ENCODE data around the gene INPP5A. TPM values are rescaled to one million over a fixed set of nuclear protein-coding genes. Genes with fewer than 3 reads are reported as not detected.
A peak's percentile ranks its signal among the peaks of the same experiment; 100 is the strongest.
"Not testable (repeated sequence)": the region's sequence is repeated elsewhere in the genome, so short reads cannot be mapped to it uniquely, and the experiment has no call there.

The INPP5A gene
- total and polyA plus RNA-seq, 4 donors, result 34.7 to 43.5 (median 41.2) TPM

DNA sequence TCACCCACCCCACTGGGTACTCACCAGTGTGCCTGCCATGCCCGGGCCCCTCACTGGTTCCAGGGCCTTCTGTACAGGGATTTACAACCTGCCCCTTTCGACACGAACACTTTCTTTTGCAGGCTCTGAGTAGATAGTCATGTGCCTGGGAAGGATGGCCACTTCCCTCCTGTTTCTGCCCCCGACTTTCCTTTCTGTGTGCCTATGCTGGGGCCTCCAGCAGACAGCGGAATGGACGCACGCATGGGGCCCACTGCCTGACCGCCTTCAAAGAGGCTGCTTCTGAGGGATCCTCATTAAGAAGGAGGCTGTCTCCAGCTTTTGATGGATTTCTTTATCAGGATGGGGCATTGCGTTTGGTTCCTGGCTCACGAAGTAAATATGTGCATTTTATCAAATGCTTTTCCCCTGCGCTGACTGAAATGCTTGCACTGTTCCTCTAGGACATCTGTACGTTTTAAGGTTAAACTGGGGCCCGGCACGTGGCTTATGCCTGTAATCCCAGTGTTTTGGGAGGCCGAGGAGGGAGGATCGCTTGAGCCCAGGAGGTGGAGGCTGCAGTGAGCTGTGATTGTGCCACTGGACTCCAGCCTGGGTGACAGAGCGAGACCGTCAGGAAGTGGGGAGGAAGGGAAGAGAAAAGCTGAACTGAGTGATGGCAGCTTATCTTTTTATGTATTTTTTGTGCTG is 277.7 kb downstream of the INPP5A start:
- H3K9me3 ChIP-seq (ENCODE audit: control insufficient read depth, insufficient read depth, low read length), result no peaks in the 10 kb centered on the region
- WGBS (ENCODE audit: insufficient coverage), result 75% methylated on average over 18 of the region's 18 CpGs
- no peaks in the 10 kb centered on the region for H3K4me1 ChIP-seq (ENCODE audit: control insufficient read depth, insufficient read depth, low read length)
- H3K4me3 ChIP-seq (ENCODE audit: low read depth, low read length), result no peak overlapping the region
- no peak for DNase-seq (ENCODE audit: low read depth in 4 of 6, low spot score in 6 of 6)
- peaks cover 12% of the 10 kb centered on the region for H3K36me3 ChIP-seq (ENCODE audit: control insufficient read depth, insufficient read depth, low read length)
- H3K27me3 ChIP-seq (ENCODE audit: control insufficient read depth, insufficient read depth, low read length), result no peaks in the 10 kb centered on the region
- no peak overlapping the region for H3K27ac ChIP-seq (ENCODE audit: low read depth, low read length)

DNA sequence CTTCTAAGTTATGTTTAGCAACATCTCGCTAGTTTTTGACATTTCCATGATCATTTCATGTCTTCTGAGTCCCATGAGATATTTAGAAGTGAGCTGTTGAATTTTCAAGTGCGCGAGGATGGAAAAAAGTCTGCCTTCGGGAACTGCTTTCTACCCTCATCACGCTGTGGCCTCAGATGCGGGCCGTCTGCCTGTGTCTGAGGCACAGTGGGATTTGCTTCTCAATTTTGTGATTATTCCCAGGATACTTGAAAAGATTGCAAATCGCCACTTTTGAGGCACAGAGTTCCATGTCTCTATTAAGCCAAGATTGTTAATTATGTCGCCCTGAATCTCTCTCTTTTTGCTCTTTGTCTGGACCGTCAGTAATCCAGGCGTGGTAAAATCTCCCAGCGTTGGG is 279.1 kb downstream of the INPP5A start:
- H3K36me3 ChIP-seq (ENCODE audit: control insufficient read depth, insufficient read depth, low read length), result peaks cover 7% of the 10 kb centered on the region
- no peak overlapping the region for H3K27ac ChIP-seq (ENCODE audit: low read depth, low read length)
- 72% methylated on average over 7 of the region's 12 CpGs for WGBS (ENCODE audit: insufficient coverage)
- peak in 1 of 6 donors; percentile 9 for DNase-seq (ENCODE audit: low read depth in 4 of 6, low spot score in 6 of 6)
- no peaks in the 10 kb centered on the region for H3K4me1 ChIP-seq (ENCODE audit: control insufficient read depth, insufficient read depth, low read length)
- no peaks in the 10 kb centered on the region for H3K27me3 ChIP-seq (ENCODE audit: control insufficient read depth, insufficient read depth, low read length)
- H3K4me3 ChIP-seq (ENCODE audit: low read depth, low read length), result no peak overlapping the region
- H3K9me3 ChIP-seq (ENCODE audit: control insufficient read depth, insufficient read depth, low read length), result no peaks in the 10 kb centered on the region

DNA sequence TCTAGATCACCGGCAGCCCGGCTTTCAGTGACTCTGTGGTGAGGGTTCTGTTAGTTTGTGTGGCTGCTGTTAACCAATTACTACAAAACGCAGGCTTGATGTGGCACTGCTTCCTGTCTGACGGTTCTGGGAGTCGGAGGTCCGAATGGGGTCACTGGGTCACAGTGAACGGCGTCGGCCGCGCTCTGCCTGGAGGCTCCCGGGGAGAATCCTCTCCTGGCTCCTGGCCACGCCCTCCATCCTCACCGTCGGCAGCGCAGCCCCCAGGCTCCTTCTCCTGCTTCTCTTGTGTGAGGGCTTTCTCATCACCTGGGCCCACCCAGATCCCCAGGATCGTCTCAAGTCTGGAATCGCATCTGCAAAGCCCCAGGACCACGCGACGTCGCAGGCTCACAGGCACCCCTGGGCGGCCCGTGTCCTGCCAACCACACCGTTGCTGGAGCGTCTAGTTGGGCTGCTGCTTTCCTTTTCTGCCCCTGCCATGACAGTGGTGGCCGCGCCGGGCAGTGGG is 280.2 kb downstream of the INPP5A start:
- Histone ChIP-seq H3K36me3 (ENCODE audit: control insufficient read depth, insufficient read depth, low read length) (peaks cover 7% of the 10 kb centered on the region), H3K4me3 (ENCODE audit: low read depth, low read length) (no peak overlapping the region), H3K27ac (ENCODE audit: low read depth, low read length) (no peak overlapping the region), H3K27me3 (ENCODE audit: control insufficient read depth, insufficient read depth, low read length) (no peaks in the 10 kb centered on the region), H3K9me3 (ENCODE audit: control insufficient read depth, insufficient read depth, low read length) (no peaks in the 10 kb centered on the region), H3K4me1 (ENCODE audit: control insufficient read depth, insufficient read depth, low read length) (no peaks in the 10 kb centered on the region)
- WGBS (ENCODE audit: insufficient coverage), result 89% methylated on average over 26 of the region's 29 CpGs
- DNase-seq (ENCODE audit: low read depth in 4 of 6, low spot score in 6 of 6), result no peak

DNA sequence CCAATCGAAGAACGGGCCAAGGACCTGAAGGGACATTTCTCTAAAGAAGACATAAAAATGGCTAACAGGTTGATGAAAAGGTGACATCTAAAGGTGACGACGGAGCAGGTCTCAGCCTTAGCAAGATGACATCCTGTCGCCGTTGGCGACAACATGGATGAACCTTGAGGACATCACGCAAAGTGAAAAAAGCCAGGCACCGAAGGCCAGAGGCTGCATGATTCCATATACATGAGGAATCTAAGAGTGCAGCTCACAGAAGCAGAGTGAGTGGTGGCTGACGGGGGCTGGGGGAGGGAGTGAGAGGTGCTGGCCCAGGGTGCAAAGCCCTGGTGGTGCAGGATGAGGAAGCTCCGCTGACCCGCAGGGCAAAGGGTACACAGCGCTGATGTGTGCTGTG is 282.5 kb downstream of the INPP5A start:
- Histone ChIP-seq H3K9me3 (ENCODE audit: control insufficient read depth, insufficient read depth, low read length) (no peaks in the 10 kb centered on the region), H3K4me1 (ENCODE audit: control insufficient read depth, insufficient read depth, low read length) (no peaks in the 10 kb centered on the region), H3K4me3 (ENCODE audit: low read depth, low read length) (no peak overlapping the region), H3K36me3 (ENCODE audit: control insufficient read depth, insufficient read depth, low read length) (peaks cover 4% of the 10 kb centered on the region), H3K27ac (ENCODE audit: low read depth, low read length) (no peak overlapping the region), H3K27me3 (ENCODE audit: control insufficient read depth, insufficient read depth, low read length) (no peaks in the 10 kb centered on the region)
- no peak for DNase-seq (ENCODE audit: low read depth in 4 of 6, low spot score in 6 of 6)
- WGBS (ENCODE audit: insufficient coverage), result 88% methylated on average over 11 of the region's 13 CpGs

DNA sequence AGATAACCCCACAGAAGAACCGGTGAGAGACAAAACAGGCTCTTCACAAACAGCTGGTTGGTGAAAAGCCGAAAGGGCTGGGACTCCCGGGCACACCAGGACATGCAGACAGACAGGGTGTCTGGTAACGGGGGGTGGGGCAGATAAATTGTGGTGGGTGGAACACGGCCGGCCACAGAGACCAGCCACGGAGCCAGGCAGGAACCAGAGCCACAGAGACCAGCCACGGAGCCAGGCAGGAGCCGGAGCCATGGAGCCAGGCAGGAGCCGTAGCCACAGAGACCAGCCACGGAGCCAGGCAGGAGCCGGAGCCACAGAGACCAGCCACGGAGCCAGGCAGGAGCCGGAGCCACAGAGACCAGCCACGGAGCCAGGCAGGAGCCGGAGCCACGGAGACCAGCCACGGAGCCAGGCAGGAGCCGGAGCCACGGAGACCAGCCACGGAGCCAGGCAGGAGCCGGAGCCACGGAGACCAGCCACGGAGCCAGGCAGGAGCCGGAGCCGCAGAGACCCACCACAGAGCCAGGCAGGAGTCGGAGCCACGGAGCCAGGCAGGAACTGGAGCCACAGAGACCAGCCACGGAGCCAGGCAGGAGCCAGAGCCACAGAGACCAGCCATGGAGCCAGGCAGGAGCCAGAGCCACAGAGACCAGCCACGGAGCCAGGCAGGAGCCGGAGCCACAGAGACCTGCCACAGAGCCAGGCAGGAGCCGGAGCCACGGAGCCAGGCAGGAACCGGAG is 288.4 kb downstream of the INPP5A start:
- DNase-seq (ENCODE audit: low read depth in 4 of 6, low spot score in 6 of 6), result not testable (repeated sequence)
- WGBS (ENCODE audit: insufficient coverage), result 95% methylated on average over 34 of the region's 34 CpGs

DNA sequence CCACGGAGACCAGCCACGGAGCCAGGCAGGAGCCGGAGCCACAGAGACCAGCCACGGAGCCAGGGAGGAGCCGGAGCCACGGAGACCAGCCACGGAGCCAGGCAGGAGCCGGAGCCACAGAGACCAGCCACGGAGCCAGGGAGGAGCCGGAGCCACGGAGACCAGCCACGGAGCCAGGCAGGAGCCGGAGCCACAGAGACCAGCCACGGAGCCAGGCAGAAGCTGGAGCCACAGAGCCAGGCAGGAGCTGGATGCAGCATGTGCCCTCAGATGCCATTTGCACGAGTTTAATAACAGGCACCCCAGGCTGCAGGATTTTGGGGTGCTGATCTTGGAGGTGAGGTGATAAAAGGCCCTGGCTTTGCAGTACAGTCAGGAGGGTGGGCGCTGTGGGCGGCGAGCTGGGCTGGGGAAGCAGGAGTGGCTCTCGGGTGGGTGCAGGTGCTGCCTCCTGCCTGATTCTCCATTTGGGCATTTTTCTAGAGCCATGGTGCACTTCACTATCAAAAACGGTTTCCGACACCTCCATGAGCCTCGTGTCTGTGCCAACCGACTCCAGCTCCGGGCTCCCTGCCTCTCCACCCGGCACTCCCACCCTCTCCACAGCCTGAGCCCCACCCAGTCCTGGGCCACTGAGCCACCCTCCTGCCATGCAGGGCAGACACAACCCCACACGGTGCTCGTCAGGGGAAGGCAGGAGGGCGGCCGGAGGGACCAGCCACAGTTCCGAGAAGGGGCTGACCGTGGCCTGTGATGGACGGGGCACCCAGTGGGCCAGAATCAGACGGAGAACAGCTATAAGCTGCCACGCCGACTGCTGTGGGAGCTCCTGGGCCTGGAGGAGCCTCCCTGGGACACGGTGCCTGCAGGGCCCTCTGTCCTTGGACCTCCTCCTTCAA is 289.2 kb downstream of the INPP5A start:
- no peak overlapping the region for H3K4me3 ChIP-seq (ENCODE audit: low read depth, low read length)
- no peaks in the 10 kb centered on the region for H3K36me3 ChIP-seq (ENCODE audit: control insufficient read depth, insufficient read depth, low read length)
- DNase-seq (ENCODE audit: low read depth in 4 of 6, low spot score in 6 of 6), result no peak
- H3K4me1 ChIP-seq (ENCODE audit: control insufficient read depth, insufficient read depth, low read length), result no peaks in the 10 kb centered on the region
- 98% methylated on average over 30 of the region's 36 CpGs for WGBS (ENCODE audit: insufficient coverage)
- peaks cover 5% of the 10 kb centered on the region for H3K27me3 ChIP-seq (ENCODE audit: control insufficient read depth, insufficient read depth, low read length)
- no peaks in the 10 kb centered on the region for H3K9me3 ChIP-seq (ENCODE audit: control insufficient read depth, insufficient read depth, low read length)
- no peak overlapping the region for H3K27ac ChIP-seq (ENCODE audit: low read depth, low read length)

More for the DNA sequence above, 288.4 kb downstream of the INPP5A start:
- H3K4me1 ChIP-seq (ENCODE audit: control insufficient read depth, insufficient read depth, low read length); H3K4me3 ChIP-seq (ENCODE audit: low read depth, low read length); H3K27ac ChIP-seq (ENCODE audit: low read depth, low read length); H3K27me3 ChIP-seq (ENCODE audit: control insufficient read depth, insufficient read depth, low read length); H3K9me3 ChIP-seq (ENCODE audit: control insufficient read depth, insufficient read depth, low read length); H3K36me3 ChIP-seq (ENCODE audit: control insufficient read depth, insufficient read depth, low read length): not testable (repeated sequence)

DNA sequence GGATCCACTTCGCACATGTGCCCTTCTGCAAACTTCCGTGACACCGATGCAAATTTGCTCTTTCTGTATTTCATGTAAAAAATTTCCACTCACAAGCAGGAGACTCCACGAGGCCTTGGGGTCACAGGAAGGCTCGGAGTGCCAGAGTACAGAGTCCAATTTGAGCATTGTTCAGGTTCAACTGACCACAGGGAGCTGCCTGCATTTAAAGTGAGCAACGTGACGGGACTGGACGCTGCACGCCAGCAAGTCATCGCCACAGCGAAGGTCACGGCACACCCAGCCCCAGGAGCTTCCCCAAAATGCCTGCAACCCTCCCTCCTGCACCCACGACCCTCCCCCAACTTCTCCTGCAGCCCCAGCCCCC is 289.8 kb downstream of the INPP5A start:
- no peaks in the 10 kb centered on the region for H3K4me1 ChIP-seq (ENCODE audit: control insufficient read depth, insufficient read depth, low read length)
- no peak overlapping the region for H3K27ac ChIP-seq (ENCODE audit: low read depth, low read length)
- no peak overlapping the region for H3K4me3 ChIP-seq (ENCODE audit: low read depth, low read length)
- H3K36me3 ChIP-seq (ENCODE audit: control insufficient read depth, insufficient read depth, low read length), result no peaks in the 10 kb centered on the region
- H3K9me3 ChIP-seq (ENCODE audit: control insufficient read depth, insufficient read depth, low read length), result no peaks in the 10 kb centered on the region
- no peak for DNase-seq (ENCODE audit: low read depth in 4 of 6, low spot score in 6 of 6)
- peaks cover 9% of the 10 kb centered on the region for H3K27me3 ChIP-seq (ENCODE audit: control insufficient read depth, insufficient read depth, low read length)
- WGBS (ENCODE audit: insufficient coverage), result 88% methylated on average over 13 of the region's 13 CpGs

DNA sequence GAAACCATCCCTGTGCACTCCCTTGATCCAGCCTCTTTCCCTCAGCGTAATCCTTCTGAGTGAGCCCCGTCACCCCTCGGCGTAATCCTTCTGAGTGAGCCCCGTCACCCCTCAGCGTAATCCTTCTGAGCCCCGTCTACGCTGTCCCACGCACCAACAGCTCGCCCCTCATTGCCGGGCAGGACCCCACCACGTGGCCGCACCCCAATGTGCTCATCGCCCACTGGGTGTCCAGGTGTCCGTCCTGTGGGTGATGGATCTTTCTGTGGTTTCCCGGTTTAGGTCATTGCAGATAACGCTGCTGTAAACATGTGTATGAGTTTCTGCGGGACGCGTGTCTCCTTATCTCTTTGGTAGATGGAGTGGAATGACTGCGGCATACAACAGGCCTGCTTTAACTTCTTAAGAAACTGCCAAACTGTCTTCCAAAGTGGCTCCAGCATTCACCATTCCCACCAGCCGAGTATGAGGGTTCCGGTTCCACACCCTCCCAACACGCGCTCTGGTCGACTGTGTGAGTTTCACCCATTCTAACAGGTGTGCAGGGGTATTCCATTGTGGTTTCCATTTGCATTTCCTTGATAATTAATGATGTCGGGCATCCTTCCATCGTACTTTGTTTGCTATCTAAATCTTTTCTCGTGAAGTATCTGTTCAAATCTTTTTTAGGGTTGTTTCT is 290.4 kb downstream of the INPP5A start:
- Histone ChIP-seq H3K4me1 (ENCODE audit: control insufficient read depth, insufficient read depth, low read length) (no peaks in the 10 kb centered on the region), H3K27me3 (ENCODE audit: control insufficient read depth, insufficient read depth, low read length) (peaks cover 13% of the 10 kb centered on the region), H3K9me3 (ENCODE audit: control insufficient read depth, insufficient read depth, low read length) (no peaks in the 10 kb centered on the region), H3K4me3 (ENCODE audit: low read depth, low read length) (no peak overlapping the region), H3K36me3 (ENCODE audit: control insufficient read depth, insufficient read depth, low read length) (no peaks in the 10 kb centered on the region), H3K27ac (ENCODE audit: low read depth, low read length) (no peak overlapping the region)
- no peak for DNase-seq (ENCODE audit: low read depth in 4 of 6, low spot score in 6 of 6)
- WGBS (ENCODE audit: insufficient coverage), result 91% methylated on average over 14 of the region's 29 CpGs

DNA sequence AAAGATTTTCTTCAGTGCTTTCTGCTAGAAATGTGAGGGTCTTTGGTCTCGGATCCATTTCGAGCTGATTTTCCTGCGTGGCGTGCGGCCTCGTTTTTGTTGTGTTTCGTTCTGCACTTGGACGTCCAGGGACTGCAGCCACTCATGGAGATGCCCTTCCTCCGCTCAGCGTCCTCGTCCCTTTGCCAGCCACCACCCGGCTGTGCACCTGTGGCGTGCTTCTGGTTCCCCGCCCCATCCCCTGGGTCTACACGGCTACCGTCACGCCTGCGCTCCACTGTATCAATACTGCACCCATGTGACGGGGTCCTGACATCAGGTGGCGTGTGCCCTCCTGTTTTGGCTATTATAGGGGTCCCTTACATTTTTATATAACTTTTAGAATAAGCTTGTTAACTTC is 291.1 kb downstream of the INPP5A start:
- DNase-seq (ENCODE audit: low read depth in 4 of 6, low spot score in 6 of 6), result no peak
- Histone ChIP-seq H3K4me1 (ENCODE audit: control insufficient read depth, insufficient read depth, low read length) (no peaks in the 10 kb centered on the region), H3K9me3 (ENCODE audit: control insufficient read depth, insufficient read depth, low read length) (no peaks in the 10 kb centered on the region), H3K27me3 (ENCODE audit: control insufficient read depth, insufficient read depth, low read length) (peaks cover 18% of the 10 kb centered on the region), H3K36me3 (ENCODE audit: control insufficient read depth, insufficient read depth, low read length) (no peaks in the 10 kb centered on the region), H3K27ac (ENCODE audit: low read depth, low read length) (no peak overlapping the region), H3K4me3 (ENCODE audit: low read depth, low read length) (no peak overlapping the region)
- WGBS (ENCODE audit: insufficient coverage), result 92% methylated on average over 15 of the region's 20 CpGs
